ENCODE data around the gene IRX1. TPM values are rescaled to one million over a fixed set of nuclear protein-coding genes. Genes with fewer than 3 reads are reported as not detected.

The IRX1 gene
- total and polyA plus RNA-seq, 2 of the 8 experiments (the other 6 are each of a cell fraction or from before 2014, with no cell fraction given) = 2.6 to 3.9 TPM

GRCh38 chr5:3564827-3565518, 30.7 kb upstream of the IRX1 start (continued):
- TF ChIP-seq, protein P1, sequence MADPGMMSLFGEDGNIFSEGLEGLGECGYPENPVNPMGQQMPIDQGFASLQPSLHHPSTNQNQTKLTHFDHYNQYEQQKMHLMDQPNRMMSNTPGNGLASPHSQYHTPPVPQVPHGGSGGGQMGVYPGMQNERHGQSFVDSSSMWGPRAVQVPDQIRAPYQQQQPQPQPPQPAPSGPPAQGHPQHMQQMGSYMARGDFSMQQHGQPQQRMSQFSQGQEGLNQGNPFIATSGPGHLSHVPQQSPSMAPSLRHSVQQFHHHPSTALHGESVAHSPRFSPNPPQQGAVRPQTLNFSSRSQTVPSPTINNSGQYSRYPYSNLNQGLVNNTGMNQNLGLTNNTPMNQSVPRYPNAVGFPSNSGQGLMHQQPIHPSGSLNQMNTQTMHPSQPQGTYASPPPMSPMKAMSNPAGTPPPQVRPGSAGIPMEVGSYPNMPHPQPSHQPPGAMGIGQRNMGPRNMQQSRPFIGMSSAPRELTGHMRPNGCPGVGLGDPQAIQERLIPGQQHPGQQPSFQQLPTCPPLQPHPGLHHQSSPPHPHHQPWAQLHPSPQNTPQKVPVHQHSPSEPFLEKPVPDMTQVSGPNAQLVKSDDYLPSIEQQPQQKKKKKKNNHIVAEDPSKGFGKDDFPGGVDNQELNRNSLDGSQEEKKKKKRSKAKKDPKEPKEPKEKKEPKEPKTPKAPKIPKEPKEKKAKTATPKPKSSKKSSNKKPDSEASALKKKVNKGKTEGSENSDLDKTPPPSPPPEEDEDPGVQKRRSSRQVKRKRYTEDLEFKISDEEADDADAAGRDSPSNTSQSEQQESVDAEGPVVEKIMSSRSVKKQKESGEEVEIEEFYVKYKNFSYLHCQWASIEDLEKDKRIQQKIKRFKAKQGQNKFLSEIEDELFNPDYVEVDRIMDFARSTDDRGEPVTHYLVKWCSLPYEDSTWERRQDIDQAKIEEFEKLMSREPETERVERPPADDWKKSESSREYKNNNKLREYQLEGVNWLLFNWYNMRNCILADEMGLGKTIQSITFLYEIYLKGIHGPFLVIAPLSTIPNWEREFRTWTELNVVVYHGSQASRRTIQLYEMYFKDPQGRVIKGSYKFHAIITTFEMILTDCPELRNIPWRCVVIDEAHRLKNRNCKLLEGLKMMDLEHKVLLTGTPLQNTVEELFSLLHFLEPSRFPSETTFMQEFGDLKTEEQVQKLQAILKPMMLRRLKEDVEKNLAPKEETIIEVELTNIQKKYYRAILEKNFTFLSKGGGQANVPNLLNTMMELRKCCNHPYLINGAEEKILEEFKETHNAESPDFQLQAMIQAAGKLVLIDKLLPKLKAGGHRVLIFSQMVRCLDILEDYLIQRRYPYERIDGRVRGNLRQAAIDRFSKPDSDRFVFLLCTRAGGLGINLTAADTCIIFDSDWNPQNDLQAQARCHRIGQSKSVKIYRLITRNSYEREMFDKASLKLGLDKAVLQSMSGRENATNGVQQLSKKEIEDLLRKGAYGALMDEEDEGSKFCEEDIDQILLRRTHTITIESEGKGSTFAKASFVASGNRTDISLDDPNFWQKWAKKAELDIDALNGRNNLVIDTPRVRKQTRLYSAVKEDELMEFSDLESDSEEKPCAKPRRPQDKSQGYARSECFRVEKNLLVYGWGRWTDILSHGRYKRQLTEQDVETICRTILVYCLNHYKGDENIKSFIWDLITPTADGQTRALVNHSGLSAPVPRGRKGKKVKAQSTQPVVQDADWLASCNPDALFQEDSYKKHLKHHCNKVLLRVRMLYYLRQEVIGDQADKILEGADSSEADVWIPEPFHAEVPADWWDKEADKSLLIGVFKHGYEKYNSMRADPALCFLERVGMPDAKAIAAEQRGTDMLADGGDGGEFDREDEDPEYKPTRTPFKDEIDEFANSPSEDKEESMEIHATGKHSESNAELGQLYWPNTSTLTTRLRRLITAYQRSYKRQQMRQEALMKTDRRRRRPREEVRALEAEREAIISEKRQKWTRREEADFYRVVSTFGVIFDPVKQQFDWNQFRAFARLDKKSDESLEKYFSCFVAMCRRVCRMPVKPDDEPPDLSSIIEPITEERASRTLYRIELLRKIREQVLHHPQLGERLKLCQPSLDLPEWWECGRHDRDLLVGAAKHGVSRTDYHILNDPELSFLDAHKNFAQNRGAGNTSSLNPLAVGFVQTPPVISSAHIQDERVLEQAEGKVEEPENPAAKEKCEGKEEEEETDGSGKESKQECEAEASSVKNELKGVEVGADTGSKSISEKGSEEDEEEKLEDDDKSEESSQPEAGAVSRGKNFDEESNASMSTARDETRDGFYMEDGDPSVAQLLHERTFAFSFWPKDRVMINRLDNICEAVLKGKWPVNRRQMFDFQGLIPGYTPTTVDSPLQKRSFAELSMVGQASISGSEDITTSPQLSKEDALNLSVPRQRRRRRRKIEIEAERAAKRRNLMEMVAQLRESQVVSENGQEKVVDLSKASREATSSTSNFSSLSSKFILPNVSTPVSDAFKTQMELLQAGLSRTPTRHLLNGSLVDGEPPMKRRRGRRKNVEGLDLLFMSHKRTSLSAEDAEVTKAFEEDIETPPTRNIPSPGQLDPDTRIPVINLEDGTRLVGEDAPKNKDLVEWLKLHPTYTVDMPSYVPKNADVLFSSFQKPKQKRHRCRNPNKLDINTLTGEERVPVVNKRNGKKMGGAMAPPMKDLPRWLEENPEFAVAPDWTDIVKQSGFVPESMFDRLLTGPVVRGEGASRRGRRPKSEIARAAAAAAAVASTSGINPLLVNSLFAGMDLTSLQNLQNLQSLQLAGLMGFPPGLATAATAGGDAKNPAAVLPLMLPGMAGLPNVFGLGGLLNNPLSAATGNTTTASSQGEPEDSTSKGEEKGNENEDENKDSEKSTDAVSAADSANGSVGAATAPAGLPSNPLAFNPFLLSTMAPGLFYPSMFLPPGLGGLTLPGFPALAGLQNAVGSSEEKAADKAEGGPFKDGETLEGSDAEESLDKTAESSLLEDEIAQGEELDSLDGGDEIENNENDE (IDR thresholded peaks at IDR 0.05; ENCODE audit: insufficient replicate concordance, low read length) = no peak
- TF ChIP-seq RBBP5 (IDR thresholded peaks at IDR 0.05; ENCODE audit: borderline replicate concordance, low read depth, low read length) (no peak), CBX8 (IDR thresholded peaks at IDR 0.05; ENCODE audit: borderline replicate concordance, low read depth, low read length) (no peak), NANOG (IDR thresholded peaks at IDR 0.05; ENCODE audit: insufficient read depth, low read depth, low read length, poor library complexity, severe bottlenecking) (no peak), GTF2F1 (IDR thresholded peaks at IDR 0.05; ENCODE audit: borderline replicate concordance, low read depth, low read length) (no peak), SP2 (IDR thresholded peaks at IDR 0.05; ENCODE audit: low read length) (no peak)
- TF ChIP-seq, protein P2, sequence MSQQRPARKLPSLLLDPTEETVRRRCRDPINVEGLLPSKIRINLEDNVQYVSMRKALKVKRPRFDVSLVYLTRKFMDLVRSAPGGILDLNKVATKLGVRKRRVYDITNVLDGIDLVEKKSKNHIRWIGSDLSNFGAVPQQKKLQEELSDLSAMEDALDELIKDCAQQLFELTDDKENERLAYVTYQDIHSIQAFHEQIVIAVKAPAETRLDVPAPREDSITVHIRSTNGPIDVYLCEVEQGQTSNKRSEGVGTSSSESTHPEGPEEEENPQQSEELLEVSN (IDR thresholded peaks at IDR 0.05) = no peak
